Sigmoid colon (tissue), 7 donors: ENCODE measurements around the gene FAM120B. TPM values are rescaled to one million over a fixed set of nuclear protein-coding genes. Genes with fewer than 3 reads are reported as not detected.

Source experiments
- DNase-seq: peaks from one replicate; pipeline ENCODE4 v3.0.0-alpha.2; 2019
- H3K27ac ChIP-seq, 4 donors: fragments of 200-600 bp; sonication (generic); one replicate each; pipeline ENCODE4 v1.5.1; 2016 to 2019; ENCODE audit warnings: mild to moderate bottlenecking in 1 of 4
- H3K27me3 ChIP-seq, 3 donors: fragments of 200-600 bp; sonication (generic); one replicate each; pipeline ENCODE4 v1.5.1; 2019; ENCODE audit warnings: mild to moderate bottlenecking in 1 of 3
- H3K36me3 ChIP-seq, 4 donors: fragments of 200-600 bp; sonication (generic); one replicate each; pipeline ENCODE4 v1.5.1; 2016 to 2019
- H3K4me1 ChIP-seq, 4 donors: fragments of 200-600 bp; sonication (generic); one replicate each; pipeline ENCODE4 v1.5.1; 2017 to 2019
- H3K4me3 ChIP-seq, 4 donors: fragments of 200-600 bp; sonication (generic); one replicate each; pipeline ENCODE4 v1.5.1; 2017 to 2019; ENCODE audit warnings: mild to moderate bottlenecking in 2 of 4, moderate library complexity in 1 of 4
- H3K9me3 ChIP-seq, 4 donors: fragments of 200-600 bp in 3 of 4; sonication (generic) in 3 of 4; one replicate each; pipeline versions ENCODE4 v1.5.1 to v1.6.1; 2013 to 2019
- EP300 ChIP-seq, 4 donors: sonication (generic); formaldehyde crosslinking; IDR thresholded peaks; one replicate each; pipeline ENCODE4 v1.6.1; 2017; ENCODE audit warnings: antibody characterized with exemption in 4 of 4
- POLR2A ChIP-seq, 2 donors: fragments of 450-650 bp; IDR thresholded peaks; one replicate each; pipeline ENCODE4 v1.6.1; 2016; ENCODE audit warnings: antibody characterized with exemption in 2 of 2, mild to moderate bottlenecking in 2 of 2, moderate library complexity in 2 of 2
- POLR2AphosphoS5 ChIP-seq, 4 donors: sonication (generic); formaldehyde crosslinking; IDR thresholded peaks; one replicate each; pipeline ENCODE4 v1.6.1; 2017; ENCODE audit warnings: antibody characterized with exemption in 4 of 4
- WGBS, 2 donors: extraction: QIAGEN DNeasy Blood & Tissue Kit; methylation state at CpG; one replicate each; pipeline ENCODE4 v1.1.7; 2013; 5-methylcytosine and 5-hydroxymethylcytosine counted together
- intact Hi-C: fragments of 100-400 bp; cut with DNase I; formaldehyde crosslinking; loops from one replicate; pipeline ENCODE4 v1.15.1; 2023
- polyA plus RNA-seq, 3 donors: library from polyadenylated mRNA; stranded (reverse); fragments of 200-250 nt; gene quantifications; one replicate each; pipeline ENCODE4 v1.2.3, GENCODE V29; 2013
- total RNA-seq, 4 donors: library from RNA; depleted of rRNA; stranded (reverse); fragments of >200 nt; gene quantifications; one replicate each; pipeline ENCODE4 v1.1.0, GENCODE V29; 2016
- TF ChIP-seq, protein P1 (sequence below), 4 experiments: fragments of 450-650 bp in 3 of 4; fragments of 200-600 bp in 1 of 4; IDR thresholded peaks; one replicate each; pipeline ENCODE4 v1.5.1; 2016 to 2019; ENCODE audit warnings: antibody characterized with exemption in 4 of 4, mild to moderate bottlenecking in 3 of 4, moderate library complexity in 2 of 4
- donor health status: healthy with polysubstance abuse.
- donor health status: Bipolar disorder and iron deficiency.
- donor health status: healthy.

Gene FAM120B
- total and polyA plus RNA-seq, 7 donors: 5.5 to 55.0 (median 29.6) TPM

DNA sequence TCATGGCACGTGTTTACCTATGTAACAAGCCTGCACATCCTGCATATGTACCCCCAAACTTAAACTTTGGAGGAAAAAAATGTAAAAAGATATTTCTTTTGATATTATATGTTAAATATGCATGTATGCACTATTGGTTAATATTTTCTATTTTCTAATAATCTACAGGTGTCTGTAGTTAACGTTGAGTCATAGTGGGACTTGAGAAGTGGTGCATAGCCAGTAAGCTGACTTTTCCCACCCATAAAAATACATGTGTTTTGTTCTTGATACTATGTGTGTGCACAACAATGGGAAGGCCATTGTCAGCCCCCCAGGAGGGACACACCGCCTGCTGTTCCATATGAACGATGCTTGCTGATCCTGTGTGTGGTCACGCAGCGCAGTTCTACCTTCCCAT, 49.1 kb downstream of the FAM120B start:
- TF ChIP-seq, protein P1, sequence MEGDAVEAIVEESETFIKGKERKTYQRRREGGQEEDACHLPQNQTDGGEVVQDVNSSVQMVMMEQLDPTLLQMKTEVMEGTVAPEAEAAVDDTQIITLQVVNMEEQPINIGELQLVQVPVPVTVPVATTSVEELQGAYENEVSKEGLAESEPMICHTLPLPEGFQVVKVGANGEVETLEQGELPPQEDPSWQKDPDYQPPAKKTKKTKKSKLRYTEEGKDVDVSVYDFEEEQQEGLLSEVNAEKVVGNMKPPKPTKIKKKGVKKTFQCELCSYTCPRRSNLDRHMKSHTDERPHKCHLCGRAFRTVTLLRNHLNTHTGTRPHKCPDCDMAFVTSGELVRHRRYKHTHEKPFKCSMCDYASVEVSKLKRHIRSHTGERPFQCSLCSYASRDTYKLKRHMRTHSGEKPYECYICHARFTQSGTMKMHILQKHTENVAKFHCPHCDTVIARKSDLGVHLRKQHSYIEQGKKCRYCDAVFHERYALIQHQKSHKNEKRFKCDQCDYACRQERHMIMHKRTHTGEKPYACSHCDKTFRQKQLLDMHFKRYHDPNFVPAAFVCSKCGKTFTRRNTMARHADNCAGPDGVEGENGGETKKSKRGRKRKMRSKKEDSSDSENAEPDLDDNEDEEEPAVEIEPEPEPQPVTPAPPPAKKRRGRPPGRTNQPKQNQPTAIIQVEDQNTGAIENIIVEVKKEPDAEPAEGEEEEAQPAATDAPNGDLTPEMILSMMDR (IDR thresholded peaks at IDR 0.05): no peak
- TF ChIP-seq EP300 (IDR thresholded peaks at IDR 0.05): no peak
- no peak for TF ChIP-seq POLR2AphosphoS5 (IDR thresholded peaks at IDR 0.05)
- TF ChIP-seq POLR2A (IDR thresholded peaks at IDR 0.05): no peak
- H3K36me3 ChIP-seq: peaks cover 0 to 45% (median 10%) of the 10 kb centered on the region in 4 donors
- no peak for DNase-seq
- 92 to 95% methylated on average over 6 of the region's 6 CpGs for WGBS, 2 donors
- no peak overlapping the region for H3K27ac ChIP-seq
- H3K4me3 ChIP-seq: no peak overlapping the region
- intact Hi-C loops: no loop called here
- H3K9me3 ChIP-seq: no peaks in the 10 kb centered on the region
- H3K4me1 ChIP-seq: no peaks in the 10 kb centered on the region
- H3K27me3 ChIP-seq: no peaks in the 10 kb centered on the region

DNA sequence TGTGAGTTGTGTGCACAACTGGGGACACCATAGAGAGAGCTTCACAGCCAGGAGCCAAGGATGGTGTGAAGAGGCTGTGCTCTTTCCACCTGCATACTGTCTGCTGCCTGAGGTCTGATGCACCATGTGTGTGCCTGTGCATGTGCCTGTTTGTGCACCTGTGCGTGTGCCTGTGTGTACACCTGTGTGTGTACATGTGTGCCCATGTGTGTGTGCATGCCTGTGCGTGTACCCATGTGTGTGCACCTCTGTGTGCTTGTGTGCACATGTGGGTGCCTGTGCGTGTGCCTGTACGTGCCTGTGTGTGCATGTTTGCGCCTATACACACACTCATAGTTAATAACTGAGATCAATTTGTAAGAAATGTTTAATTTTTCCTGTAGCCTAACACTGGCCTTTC, 51.3 kb downstream of the FAM120B start:
- H3K27ac ChIP-seq: no peak overlapping the region
- TF ChIP-seq EP300 (IDR thresholded peaks at IDR 0.05): no peak
- TF ChIP-seq, protein P1 (IDR thresholded peaks at IDR 0.05): no peak

GRCh38 chr6:170358496-170358895, 51.9 kb downstream of the FAM120B start:
- 44 to 85% methylated on average over 6 of the region's 6 CpGs for WGBS, 2 donors
- no peak for DNase-seq
- H3K4me3 ChIP-seq: no peak overlapping the region
- H3K4me1 ChIP-seq: no peaks in the 10 kb centered on the region
- H3K27me3 ChIP-seq: no peaks in the 10 kb centered on the region
- no peak for TF ChIP-seq POLR2A (IDR thresholded peaks at IDR 0.05)
- TF ChIP-seq, protein P1 (IDR thresholded peaks at IDR 0.05): no peak
- no peak for TF ChIP-seq EP300 (IDR thresholded peaks at IDR 0.05)
- TF ChIP-seq POLR2AphosphoS5 (IDR thresholded peaks at IDR 0.05): no peak
- no peak overlapping the region for H3K27ac ChIP-seq
- no peaks in the 10 kb centered on the region for H3K9me3 ChIP-seq
- intact Hi-C loops: no loop called here
- peaks cover 3 to 60% (median 11%) of the 10 kb centered on the region in 4 donors for H3K36me3 ChIP-seq

More for the DNA sequence above, 51.3 kb downstream of the FAM120B start:
- Histone ChIP-seq H3K27me3 (no peaks in the 10 kb centered on the region), H3K4me1 (no peaks in the 10 kb centered on the region), H3K4me3 (no peak overlapping the region), H3K36me3 (peaks cover 3 to 58% (median 8%) of the 10 kb centered on the region in 4 donors), H3K9me3 (no peaks in the 10 kb centered on the region)
- intact Hi-C loops: no loop called here
- DNase-seq: no peak
- 96% methylated on average over 5 of the region's 5 CpGs for WGBS, 2 donors

GRCh38 chr6:170360476-170360875, 53.9 kb downstream of the FAM120B start:
- Histone ChIP-seq H3K36me3 (peaks cover 3 to 75% (median 13%) of the 10 kb centered on the region in 4 donors), H3K4me3 (no peak overlapping the region), H3K27ac (no peak overlapping the region), H3K9me3 (no peaks in the 10 kb centered on the region), H3K27me3 (no peaks in the 10 kb centered on the region), H3K4me1 (no peaks in the 10 kb centered on the region)
- TF ChIP-seq EP300 (IDR thresholded peaks at IDR 0.05) (no peak), POLR2AphosphoS5 (IDR thresholded peaks at IDR 0.05) (no peak), POLR2A (IDR thresholded peaks at IDR 0.05) (no peak)
- TF ChIP-seq, protein P1 (IDR thresholded peaks at IDR 0.05): no peak
- intact Hi-C loops: no loop called here
- 90 to 95% methylated on average over 5 of the region's 5 CpGs for WGBS, 2 donors
- no peak for DNase-seq

DNA sequence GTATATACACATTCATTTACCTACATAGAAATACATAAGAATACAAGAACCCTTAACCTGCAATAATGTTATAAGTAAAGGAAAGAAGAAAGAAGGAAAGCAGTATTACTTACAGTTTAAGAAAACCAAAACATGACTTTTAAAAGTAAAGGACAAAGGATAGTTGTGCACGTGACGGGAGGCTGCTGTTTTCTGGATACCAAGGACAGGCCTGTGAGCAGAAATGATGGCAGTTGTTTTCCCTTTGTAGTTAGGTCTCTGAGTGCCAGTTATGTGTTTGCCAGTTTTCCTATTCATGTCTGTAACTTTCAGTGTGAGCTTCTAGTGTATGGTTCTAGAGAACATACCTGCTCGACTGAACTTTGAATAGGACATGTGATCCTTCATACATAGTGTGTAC, 54.8 kb downstream of the FAM120B start:
- Histone ChIP-seq H3K36me3 (peaks cover 3 to 70% (median 13%) of the 10 kb centered on the region in 4 donors), H3K4me3 (no peak overlapping the region), H3K27ac (no peak overlapping the region), H3K9me3 (no peaks in the 10 kb centered on the region), H3K27me3 (no peaks in the 10 kb centered on the region), H3K4me1 (no peaks in the 10 kb centered on the region)
- no peak for DNase-seq
- TF ChIP-seq POLR2AphosphoS5 (IDR thresholded peaks at IDR 0.05): no peak
- TF ChIP-seq, protein P1 (IDR thresholded peaks at IDR 0.05): no peak
- TF ChIP-seq EP300 (IDR thresholded peaks at IDR 0.05): no peak
- no peak for TF ChIP-seq POLR2A (IDR thresholded peaks at IDR 0.05)
- 97% methylated on average over 3 of the region's 3 CpGs for WGBS, 2 donors
- intact Hi-C loops: no loop called here
